K562 (cell line): Measurements from ENCODE around the gene CREB5.

Source experiments
- BCLAF1 ChIP-seq, 2 experiments: fragments of 450-650 bp in 1 of 2; IDR thresholded peaks; 2 replicates each; pipeline ENCODE4 v1.6.1; 2011 to 2017; ENCODE audit warnings: low read depth in 2 of 2, antibody characterized with exemption in 1 of 2, borderline replicate concordance in 1 of 2, low read length in 1 of 2, mild to moderate bottlenecking in 1 of 2, mixed read lengths in 1 of 2; ENCODE audit not compliant: control insufficient read depth in 1 of 2
- CEBPB ChIP-seq: fragments of 450-650 bp; IDR thresholded peaks from 2 replicates; pipeline ENCODE4 v1.6.1; 2016; ENCODE audit warnings: missing genetic modification characterization, missing compliant biosample characterization
- CTCF ChIP-seq, 3 experiments: IDR thresholded peaks in 2 of 3; conservative IDR thresholded peaks in 1 of 3; 2 replicates each; pipeline ENCODE4 v1.5.1; 2011 to 2012; ENCODE audit warnings: low read length in 3 of 3, mild to moderate bottlenecking in 3 of 3, control low read depth in 2 of 3, improper control_type of control experiment in 1 of 3, inconsistent platforms in 1 of 3, low read depth in 1 of 3, mixed read lengths in 1 of 3, moderate library complexity in 1 of 3; ENCODE audit not compliant: insufficient read depth in 2 of 3
- ETV6 ChIP-seq, 3 experiments: fragments of 150-350 bp in 1 of 3; sonication (generic) in 1 of 3; formaldehyde crosslinking in 1 of 3; IDR thresholded peaks; 2 replicates each; pipeline versions ENCODE4 v1.6.1 to v1.8.0; 2014 to 2022; ENCODE audit warnings: borderline replicate concordance in 2 of 3, low read depth in 2 of 3, antibody characterized with exemption in 1 of 3, low read length in 1 of 3, mild to moderate bottlenecking in 1 of 3, missing genetic modification reagents in 1 of 3
- GTF2B ChIP-seq: IDR thresholded peaks from 2 replicates; pipeline ENCODE4 v1.6.1; 2011; ENCODE audit not compliant: insufficient read length; ENCODE audit errors: extremely low read depth
- RBBP5 ChIP-seq: fragments of 200-600 bp; sonication (generic); IDR thresholded peaks from 2 replicates; pipeline ENCODE4 v1.6.1; 2012; ENCODE audit warnings: borderline replicate concordance, mild to moderate bottlenecking, low read length, control low read depth, inconsistent platforms; ENCODE audit not compliant: insufficient read depth, poor library complexity, severe bottlenecking
- RBM17 ChIP-seq: fragments of 200-400 bp; formaldehyde crosslinking; IDR thresholded peaks from 2 replicates; pipeline ENCODE4 v1.6.1; 2017; ENCODE audit warnings: low read depth, mild to moderate bottlenecking, low read length, borderline replicate concordance
- REST ChIP-seq, 2 experiments: fragments of 450-650 bp; formaldehyde crosslinking in 1 of 2; IDR thresholded peaks; 2 replicates each; pipeline versions ENCODE4 v1.4.0 to v1.6.1; 2014 to 2020; ENCODE audit warnings: mild to moderate bottlenecking in 2 of 2, borderline replicate concordance in 1 of 2, low read depth in 1 of 2
- THAP7 ChIP-seq: fragments of 250-450 bp; sonication (Bioruptor Pico); IDR thresholded peaks from 2 replicates; pipeline ENCODE4 v1.5.0; 2021
- ZBTB7A ChIP-seq: IDR thresholded peaks from 2 replicates; pipeline ENCODE4 v1.6.1; 2011; ENCODE audit warnings: low read depth, mild to moderate bottlenecking, low read length, moderate library complexity, borderline replicate concordance; ENCODE audit not compliant: control insufficient read depth
- ZFP36 ChIP-seq: fragments of 150-350 bp; IDR thresholded peaks from 2 replicates; pipeline ENCODE4 v1.6.1; 2018; ENCODE audit warnings: low read length, low read depth; ENCODE audit not compliant: partially characterized antibody
- ZNF143 ChIP-seq: sonication (generic); formaldehyde crosslinking; IDR thresholded peaks from 2 replicates; pipeline ENCODE4 v1.9.0; 2022; ENCODE audit warnings: mild to moderate bottlenecking, missing genetic modification reagents
- ZNF512 ChIP-seq: IDR thresholded peaks from 2 replicates; pipeline ENCODE4 v1.6.1; 2016; ENCODE audit warnings: missing genetic modification characterization, missing compliant biosample characterization

GRCh38 chr7:28779954-28780353, 367.6 kb downstream of the CREB5 start:
- TF ChIP-seq RBM17 (no peak), GTF2B (no peak), ZNF512 (tag) (no peak), ETV6 (IDR thresholded peaks at IDR 0.05; ENCODE audit: borderline replicate concordance in 1 of 2, low read depth in 2 of 2, low read length in 1 of 2) (no peak), ETV6 (CRISPR knock-in tag; IDR thresholded peaks at IDR 0.05; ENCODE audit: borderline replicate concordance) (no peak), RBBP5 (no peak), THAP7 (CRISPR knock-in tag) (no peak), REST (IDR thresholded peaks at IDR 0.05; ENCODE audit: borderline replicate concordance) (no peak), REST (CRISPR knock-in tag; IDR thresholded peaks at IDR 0.05; ENCODE audit: low read depth) (no peak), CEBPB (tag) (no peak), CTCF (IDR thresholded peaks at IDR 0.05 in 2 of 3, conservative IDR thresholded peaks at IDR 0.05 in 1 of 3; ENCODE audit: insufficient read depth in 2 of 3, low read depth in 1 of 3, low read length in 3 of 3) (no peak), ZNF143 (CRISPR knock-in tag) (no peak), BCLAF1 (IDR thresholded peaks at IDR 0.05; ENCODE audit: borderline replicate concordance in 1 of 2, control insufficient read depth in 1 of 2, low read depth in 2 of 2, low read length in 1 of 2) (no peak), ZBTB7A (no peak), ZFP36 (no peak)
